CD4-positive, alpha-beta T cell treated with Interferon alpha-2 for 1 hour (primary cell): ENCODE measurements around the gene CCNY.
"Not testable (repeated sequence)": the region's sequence is repeated elsewhere in the genome, so short reads cannot be mapped to it uniquely, and the experiment has no call there.

Experiments
- DNase-seq, 2 donors: peaks; one replicate each; pipeline ENCODE4 v3.0.0-alpha.2; 2020 to 2022

Gene CCNY

GRCh38 chr10:35493196-35494118 is 157.1 kb downstream of the CCNY start:
- no peak for DNase-seq

DNA sequence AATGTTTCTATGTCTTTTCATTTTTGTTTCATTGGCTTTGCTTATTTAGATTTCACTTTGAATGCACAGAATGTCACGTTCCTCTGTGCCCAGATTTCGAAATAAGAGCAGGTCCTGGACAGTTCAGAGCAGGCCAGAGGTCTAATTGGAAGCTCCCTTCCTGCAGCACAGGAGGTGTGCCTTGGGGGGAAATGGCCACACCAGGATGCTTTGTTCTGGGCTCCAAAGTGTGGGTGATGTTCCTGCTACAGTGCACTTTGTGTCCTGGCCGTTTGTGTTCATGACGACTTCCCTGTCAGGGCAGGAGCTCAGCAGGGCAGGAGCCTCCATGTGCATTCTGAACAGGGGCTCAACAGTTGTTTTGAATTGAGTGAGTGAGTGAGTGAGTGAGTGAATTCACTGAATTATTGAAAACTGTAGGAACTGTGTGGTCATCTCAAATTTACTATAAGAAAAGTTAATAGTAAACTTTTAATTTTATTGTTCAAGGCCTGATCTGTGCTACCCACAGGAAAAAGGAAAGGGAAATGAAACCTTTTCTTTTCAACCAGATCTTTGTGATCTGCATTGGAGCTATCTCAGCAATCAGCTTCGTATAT is 159.3 kb downstream of the CCNY start:
- no peak for DNase-seq

GRCh38 chr10:35497909-35498308 is 161.6 kb downstream of the CCNY start:
- no peak for DNase-seq

GRCh38 chr10:35498693-35499092 is 162.4 kb downstream of the CCNY start:
- DNase-seq, result no peak

DNA sequence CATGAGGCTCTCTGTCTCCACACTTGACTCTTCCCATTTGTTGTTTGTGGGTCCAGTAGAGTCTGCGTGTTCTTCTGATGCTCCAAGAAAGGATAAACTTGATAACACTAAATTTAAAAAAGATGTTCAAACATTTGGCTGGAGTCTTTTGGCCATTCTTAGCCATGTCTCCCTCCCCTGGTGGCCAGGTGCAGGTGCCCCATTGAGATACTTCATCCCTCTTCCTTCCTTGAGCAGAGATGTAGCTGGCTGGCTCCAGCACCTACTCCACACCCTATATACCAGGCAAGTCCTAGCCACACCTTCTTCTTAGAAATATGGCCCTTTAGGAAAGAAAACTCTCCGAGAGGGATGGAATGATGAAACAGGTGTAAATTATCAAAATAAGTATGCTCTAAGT is 165.6 kb downstream of the CCNY start:
- DNase-seq, result no peak

DNA sequence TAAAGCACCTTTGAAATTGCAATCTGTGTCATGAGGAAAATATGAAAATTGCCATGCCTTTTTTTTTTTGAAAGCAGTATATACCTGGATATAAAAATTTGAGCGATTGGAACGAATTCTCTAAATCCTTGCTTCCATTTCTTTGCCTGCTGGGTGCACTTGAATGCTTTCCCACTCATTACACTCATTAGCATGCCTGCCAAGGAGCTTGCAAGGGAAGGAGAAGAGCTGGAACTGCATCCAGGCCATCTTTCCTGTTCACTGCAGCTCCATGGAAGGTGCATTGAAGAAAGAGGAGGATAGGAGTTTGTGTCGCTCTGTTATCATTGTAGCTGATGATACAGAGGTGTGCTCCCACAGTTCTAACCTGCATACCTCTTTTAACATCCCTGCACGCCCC is 166.4 kb downstream of the CCNY start:
- no peak for DNase-seq

DNA sequence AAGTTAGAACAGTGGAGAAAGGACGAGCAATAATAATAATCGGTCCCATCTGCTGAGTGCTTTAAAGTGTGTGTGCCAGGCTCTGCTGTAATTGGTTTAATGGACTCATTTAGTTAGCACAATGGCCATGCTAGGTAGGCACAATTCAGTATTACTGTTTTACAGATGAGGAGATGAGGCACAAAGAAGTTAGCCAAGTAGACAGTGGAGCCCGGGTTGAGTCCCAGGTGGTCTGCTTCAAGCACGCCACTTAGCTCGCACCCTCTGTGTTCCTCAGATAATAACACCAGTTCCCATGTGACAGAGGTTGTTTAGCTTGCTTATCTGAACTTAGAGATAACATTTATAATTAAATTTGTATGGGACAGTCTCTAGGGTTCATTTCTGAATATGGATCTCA is 167.3 kb downstream of the CCNY start:
- DNase-seq, result no peak

DNA sequence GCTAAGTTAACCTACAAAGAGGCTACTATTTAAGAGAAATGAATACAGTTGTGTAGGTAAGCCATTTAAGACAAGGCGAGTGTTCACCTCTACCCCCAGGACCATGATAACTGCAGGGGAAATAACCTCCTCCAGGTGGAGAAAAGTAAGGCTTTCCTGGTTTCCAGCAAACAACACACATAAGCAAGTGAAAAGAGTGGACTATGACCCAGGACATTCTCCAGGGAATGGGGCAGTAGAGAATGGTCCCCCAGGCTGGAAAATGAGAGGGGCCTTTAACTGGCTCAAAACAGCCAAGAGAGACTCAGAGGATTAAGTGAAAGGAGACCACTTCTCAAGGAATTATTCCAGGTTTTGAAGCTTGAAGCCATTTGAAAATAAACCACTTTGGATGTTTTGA is 167.8 kb downstream of the CCNY start:
- no peak for DNase-seq

DNA sequence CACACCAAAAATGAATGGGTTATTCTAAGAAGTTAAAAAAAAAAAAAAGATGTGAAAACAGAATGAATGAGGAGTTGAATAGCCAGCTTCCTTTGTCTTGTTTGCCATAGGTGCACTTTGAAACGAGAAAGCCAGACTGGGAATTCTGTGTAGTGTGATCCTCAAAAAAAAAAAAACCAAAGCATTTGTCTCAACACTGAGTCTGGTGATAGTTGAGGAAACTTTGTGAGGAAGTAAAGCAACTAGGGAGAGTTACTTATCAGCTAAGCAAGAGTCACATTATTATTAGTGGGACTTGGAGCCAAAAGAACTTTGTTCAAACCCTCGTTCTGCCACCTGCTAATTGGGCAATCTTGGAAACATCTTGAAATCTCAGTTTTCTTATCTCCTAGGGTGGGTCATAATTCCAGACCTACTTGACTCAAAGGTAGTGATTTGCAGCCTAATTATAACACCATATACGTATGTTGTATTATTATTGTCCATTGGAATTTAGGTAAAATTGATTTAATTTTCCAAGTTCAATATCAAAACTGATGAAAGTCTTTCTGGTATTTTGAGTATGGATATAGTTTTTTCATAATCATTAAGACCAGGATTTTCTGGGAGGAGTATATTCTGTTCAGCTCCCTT is 169.0 kb downstream of the CCNY start:
- no peak for DNase-seq

DNA sequence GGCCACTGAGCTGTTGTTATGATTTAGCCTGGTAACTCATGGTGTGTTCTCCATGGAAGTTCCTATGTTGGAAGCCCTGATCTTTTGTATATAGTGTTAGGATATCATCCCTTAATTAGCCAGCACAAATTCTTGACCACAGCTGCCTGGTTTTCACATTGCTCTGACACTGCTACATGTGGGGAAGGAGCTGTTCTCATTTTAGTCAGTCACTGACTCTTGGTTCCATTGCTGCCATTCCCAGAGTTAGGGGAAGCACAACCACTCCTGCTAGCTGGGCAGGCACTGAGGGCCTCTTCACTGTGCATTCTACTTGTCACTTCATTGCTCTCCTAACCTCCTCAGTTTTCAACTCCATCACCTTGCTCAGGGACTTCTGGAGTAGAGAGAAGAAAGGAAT is 170.4 kb downstream of the CCNY start:
- DNase-seq, result no peak

- DNase-seq, result no peak
Measured at GRCh38 chr10:35507519-35508109, 171.3 kb downstream of the CCNY start.

GRCh38 chr10:35508647-35509046 is 172.3 kb downstream of the CCNY start:
- no peak for DNase-seq

GRCh38 chr10:35510891-35511290 is 174.6 kb downstream of the CCNY start:
- DNase-seq, result no peak

- no peak for DNase-seq
Measured at GRCh38 chr10:35511647-35512046, 175.3 kb downstream of the CCNY start.

- no peak for DNase-seq
Measured at GRCh38 chr10:35516102-35516670, 179.9 kb downstream of the CCNY start.

DNA sequence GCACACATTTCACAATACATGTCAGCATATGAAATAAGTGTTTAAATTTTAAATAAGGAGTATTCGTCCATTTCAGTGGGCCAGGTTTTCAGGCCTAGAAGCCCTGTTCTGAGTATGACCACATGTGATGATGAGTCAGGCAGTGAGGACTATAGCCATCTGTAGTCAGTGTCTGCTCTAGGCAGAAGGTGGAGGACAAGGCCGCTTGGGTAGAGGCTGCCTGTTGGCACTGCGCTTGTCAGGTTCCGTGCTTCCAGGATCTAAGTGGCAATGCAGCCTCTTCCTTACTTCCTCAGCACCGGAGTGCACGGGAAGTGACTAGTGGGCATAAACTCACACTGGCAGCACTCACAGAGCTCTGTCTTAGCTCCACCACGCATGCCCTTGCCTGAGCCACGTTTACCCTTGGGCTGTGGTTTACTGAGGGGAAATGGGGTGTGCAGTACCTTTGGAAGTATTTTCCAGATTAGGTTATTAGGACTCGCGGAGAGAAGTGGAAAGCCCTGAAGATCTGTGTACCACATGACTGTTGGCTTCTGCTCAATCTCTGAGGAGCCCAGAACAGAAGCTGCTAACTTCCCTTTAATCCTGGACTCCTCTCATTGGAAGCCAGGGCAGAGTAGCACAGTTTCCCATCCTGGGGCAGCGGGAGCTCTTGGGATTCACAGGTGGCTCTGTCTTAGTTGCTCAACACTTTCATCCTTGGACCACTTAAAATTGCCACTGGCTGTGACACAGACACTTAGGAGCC is 181.3 kb downstream of the CCNY start:
- no peak for DNase-seq

GRCh38 chr10:35518187-35518586 is 181.9 kb downstream of the CCNY start:
- not testable (repeated sequence) for DNase-seq

DNA sequence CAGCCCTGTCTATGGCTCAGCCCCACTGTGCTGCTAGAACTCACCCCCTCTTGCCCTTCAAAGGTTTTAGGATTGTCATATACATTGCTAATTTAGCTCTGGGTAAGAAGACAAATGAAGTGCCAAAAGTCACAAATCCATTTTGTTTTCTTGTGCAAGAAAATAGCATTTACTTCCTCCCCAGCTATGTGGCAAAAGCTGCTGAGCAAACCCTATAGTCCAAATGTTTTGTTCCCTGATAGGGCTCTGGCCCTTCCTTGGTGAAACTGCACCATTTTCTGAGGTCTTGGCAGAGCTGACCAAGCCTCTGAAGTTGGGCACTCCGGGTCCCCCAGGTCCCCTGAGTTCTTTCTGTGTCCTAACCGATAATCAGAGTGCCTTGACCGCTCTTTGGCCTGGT is 184.7 kb downstream of the CCNY start:
- DNase-seq, result no peak

GRCh38 chr10:35523670-35524225 is 187.4 kb downstream of the CCNY start:
- DNase-seq, result no peak

DNA sequence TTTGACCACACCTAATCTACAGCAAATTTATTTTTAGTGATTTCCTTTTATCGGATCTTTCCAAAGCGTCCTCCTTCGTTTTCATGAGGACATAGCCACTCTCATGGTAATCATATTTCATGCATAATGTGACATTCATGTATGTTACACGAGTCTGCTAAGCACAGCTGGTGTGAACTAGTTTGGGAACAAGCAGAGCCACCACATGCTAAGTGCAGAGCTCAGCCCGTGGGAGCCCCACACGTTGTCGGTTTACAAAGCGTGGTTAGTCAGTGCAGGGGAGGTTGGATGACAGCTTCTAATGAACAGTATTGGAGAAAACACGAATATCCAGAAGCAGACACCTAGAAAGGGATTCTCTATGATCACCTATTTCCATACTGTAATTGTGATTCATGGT is 190.4 kb downstream of the CCNY start:
- no peak for DNase-seq

DNA sequence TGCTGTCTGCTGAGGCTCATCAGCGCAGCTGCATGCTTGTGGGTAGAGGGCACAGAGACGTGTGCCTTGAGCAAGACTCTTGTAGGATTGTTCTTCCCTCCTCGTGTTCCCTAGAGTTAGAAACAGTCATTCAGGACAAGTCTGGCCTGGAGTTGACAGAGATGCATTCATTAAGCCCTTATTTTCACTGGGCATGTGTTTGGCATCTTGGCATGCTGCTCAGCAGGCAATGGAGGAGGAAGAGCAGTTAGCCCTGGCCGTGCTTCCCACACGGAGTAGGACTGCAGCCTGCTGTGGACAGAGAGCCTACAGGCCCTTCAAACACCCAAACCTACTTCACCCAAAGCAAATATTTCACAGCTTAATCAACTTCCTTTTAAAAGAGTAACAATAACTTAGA is 195.8 kb downstream of the CCNY start:
- no peak for DNase-seq

DNA sequence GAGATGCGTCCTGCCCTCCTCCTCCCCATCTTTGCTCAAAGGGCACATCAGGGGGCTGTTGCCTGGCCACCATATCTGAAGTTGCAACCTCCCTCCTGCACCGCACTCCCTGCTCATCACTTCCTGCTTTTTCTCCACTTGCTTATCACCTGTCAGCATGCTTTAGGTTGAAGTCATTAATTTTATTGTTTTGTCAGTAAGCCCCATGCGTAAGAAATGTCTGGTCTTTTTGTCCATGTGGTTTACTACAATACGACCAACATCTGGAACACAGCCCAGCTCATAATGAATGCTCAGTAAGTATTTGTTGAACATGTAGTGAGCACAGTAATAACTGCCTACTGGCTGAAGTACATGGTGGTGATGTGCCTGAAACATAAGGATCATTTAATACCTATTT is 197.3 kb downstream of the CCNY start:
- no peak for DNase-seq
